Stimulated activated CD4-positive, alpha-beta T cell treated with anti-CD3 and anti-CD28 coated beads, Interleukin-12 subunit alpha, Interleukin-12 subunit beta, amount 100 ng/mL, for 24 hours (primary cell): ENCODE measurements around the gene UTP14A.
"Not testable (repeated sequence)": the region's sequence is repeated elsewhere in the genome, so short reads cannot be mapped to it uniquely, and the experiment has no call there.

ENCODE experiments used
- DNase-seq, 2 experiments: peaks; one replicate each; pipeline ENCODE4 v3.0.0-alpha.2; 2020; ENCODE audit warnings: low read depth in 2 of 2

Gene UTP14A, protein sequence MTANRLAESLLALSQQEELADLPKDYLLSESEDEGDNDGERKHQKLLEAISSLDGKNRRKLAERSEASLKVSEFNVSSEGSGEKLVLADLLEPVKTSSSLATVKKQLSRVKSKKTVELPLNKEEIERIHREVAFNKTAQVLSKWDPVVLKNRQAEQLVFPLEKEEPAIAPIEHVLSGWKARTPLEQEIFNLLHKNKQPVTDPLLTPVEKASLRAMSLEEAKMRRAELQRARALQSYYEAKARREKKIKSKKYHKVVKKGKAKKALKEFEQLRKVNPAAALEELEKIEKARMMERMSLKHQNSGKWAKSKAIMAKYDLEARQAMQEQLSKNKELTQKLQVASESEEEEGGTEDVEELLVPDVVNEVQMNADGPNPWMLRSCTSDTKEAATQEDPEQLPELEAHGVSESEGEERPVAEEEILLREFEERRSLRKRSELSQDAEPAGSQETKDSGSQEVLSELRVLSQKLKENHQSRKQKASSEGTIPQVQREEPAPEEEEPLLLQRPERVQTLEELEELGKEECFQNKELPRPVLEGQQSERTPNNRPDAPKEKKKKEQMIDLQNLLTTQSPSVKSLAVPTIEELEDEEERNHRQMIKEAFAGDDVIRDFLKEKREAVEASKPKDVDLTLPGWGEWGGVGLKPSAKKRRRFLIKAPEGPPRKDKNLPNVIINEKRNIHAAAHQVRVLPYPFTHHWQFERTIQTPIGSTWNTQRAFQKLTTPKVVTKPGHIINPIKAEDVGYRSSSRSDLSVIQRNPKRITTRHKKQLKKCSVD

DNA sequence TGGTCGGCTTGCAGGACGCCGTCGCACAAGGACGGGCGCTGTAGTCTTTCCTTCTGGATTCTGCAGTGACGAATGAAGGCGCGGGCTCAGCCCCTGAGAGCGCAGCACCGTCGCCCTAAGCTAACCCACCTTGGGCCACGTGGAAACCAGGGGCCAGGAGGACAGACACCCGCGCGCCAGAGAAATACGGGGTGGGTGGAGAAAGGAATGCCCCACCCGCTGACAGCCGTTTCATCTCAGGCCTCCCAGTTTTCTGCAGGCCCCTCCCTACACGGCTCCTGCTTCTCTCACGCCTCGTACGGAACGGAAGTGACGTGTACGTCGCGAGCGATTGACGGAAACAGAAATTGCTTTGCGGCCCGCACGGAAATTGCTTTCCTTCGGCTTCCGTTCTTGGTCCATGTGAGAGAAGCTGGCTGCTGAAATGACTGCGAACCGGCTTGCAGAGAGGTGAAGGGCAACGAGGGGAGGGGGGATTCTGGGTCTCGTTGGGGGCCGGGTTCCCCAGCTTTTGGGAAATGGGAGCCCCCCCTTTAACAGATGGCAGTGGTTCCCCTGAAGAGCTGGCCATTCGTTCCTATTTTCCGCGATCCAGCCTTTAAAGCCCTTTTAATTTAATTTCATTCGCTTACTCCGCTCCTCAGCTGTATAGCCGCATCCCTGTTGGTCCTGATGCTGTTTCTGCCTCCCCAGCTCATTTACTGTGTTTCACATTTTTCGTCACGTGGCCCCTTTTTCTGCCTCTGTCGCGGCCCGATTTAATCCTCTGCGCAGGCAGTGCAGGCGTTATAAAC lies at the start of gene UTP14A:
TSS of gene UTP14A (plus strand) at position 378 of the 794 bp plus-strand sequence. CDS start at position 425, 47 bp downstream.
- DNase-seq: peak; percentile 69 to 81

DNA sequence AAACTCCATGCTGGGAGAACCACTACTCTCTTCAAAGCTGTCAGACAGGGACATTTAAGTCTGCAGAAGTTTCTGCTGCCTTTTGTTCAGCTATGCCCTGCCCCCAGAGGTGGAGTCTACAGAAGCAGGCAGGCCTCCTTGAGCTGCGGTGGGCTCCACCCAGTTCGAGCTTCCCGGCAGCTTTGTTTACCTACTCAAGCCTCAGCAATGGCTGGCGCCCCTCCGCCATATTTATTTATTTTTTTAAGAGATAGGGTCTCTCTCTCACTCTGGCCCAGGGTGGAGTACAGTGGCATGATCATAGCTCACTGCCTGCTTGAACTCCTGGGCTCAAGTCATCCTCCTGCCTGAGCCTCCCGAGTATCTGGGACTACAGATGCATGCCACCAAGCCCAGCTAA lies 46.8 kb upstream of the UTP14A start:
- not testable (repeated sequence) for DNase-seq

DNA sequence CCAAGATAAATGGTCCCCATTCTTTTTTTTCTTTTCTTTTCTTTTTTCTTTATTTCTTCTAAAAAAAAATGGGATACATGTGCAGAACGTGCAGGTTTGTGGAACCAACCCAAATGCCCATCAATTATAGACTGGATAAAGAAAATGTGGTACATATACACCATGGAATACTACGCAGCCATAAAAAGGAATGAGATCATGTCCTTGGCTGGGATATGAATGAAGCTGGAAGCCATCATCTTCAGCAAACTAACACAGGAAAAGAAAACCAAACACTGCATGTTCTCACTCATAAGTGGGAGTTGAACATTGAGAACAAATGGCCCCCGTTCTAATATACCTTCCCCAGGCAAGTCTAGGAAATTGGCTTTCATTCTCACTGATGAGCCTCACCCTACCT lies 39.6 kb upstream of the UTP14A start:
- DNase-seq: not testable (repeated sequence)

DNA sequence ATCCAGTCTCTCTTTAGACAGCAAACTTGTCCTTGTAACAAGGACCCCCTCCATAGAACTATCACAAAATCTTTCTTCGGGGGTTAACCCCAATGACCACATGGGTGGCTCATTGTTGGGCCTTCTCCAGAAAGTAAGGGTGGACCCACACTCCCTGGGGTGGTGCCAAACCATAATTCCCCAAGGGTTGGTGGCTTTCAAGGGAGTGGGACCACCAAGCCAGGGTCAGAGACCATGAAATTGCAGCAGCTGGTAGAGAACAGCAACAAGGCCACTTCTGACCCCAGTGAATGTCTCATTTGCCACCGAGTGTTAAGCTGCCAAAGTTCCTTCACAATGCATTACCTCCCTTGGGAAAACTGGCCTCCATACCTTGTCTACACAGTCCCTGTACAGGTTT lies 33.4 kb upstream of the UTP14A start:
- no peak for DNase-seq

DNA sequence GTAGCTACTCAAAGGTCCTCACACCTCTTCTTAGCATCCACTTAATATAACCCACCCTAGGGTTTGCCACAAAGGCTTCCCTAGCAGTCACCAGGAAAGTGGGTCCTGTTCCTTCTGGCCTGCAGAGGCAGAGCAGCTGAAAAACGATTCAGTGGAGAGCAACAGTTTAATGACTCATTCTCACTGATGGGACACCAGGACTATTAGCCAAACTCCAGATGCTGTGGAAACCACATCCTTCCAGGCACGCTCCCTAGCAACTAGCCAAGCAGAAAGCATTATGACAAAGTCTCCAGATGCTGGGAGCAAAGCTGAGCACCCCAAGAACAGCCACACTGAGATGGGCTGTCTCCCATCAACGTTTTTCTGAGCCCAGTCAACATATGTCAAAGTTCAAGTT lies 30.3 kb upstream of the UTP14A start:
- DNase-seq: no peak

DNA sequence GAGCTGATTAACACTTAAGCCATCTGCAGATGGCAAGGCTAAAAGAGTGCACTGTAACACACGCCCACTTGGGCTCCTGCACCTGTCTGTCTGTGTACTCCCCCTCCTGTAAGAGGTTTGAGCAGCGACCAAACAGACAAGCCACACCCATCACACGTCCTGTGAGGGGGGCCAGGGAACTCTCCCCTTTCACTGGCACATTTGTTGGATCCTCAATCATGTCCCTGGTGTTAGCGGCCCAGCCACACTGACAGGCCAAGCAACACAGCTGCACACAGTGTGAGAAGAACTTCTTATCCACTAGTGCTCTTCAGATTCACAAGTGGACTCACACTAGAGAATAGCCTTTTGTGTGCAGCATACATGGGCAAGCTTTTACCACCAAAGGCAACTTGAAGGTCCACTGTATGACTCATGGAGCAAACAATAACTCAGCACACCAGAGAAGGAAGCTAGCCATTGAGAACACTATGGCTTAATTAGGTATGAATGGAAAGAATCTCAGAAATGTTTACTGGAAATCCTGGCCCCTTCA lies 29.1 kb upstream of the UTP14A start:
- DNase-seq: no peak

DNA sequence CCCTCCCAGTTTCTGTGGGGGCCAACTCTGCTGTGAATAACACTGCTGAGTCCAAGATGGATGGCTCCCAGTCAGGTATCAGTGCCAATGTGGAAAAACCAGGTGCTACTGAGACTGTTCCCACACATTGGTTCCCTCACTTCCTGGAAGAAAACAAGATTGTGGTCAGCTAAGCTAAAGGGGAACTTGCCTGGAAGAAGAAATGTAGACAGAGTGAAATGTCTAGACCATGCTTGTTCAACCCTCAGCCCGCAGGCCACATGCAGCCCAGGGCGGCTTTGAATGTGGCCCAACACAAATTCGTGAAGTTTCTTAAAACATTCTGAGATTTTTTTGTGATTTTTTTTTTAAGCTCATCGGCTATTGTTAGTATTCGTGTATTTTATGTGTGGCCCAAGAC lies 28.6 kb upstream of the UTP14A start:
- DNase-seq: no peak

DNA sequence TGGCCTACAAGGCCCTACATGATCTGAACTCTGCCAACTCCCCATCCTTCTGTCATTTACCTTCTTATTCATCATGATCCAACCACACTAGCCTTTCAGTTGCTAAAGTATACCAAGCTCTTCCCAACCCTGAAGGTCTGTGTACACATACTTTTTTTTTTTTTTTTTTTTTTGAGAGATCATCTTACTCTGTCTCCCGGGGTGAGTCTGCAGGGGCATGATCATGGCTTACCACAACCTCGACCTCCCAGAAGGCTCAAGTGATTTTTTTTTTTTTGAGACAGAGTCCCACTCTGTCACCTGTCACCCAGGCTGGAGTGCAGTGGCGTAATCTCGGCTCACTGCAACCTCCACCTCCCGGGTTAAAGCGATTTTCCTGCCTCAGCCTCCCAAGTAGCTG lies 5.9 kb upstream of the UTP14A start:
- no peak for DNase-seq

DNA sequence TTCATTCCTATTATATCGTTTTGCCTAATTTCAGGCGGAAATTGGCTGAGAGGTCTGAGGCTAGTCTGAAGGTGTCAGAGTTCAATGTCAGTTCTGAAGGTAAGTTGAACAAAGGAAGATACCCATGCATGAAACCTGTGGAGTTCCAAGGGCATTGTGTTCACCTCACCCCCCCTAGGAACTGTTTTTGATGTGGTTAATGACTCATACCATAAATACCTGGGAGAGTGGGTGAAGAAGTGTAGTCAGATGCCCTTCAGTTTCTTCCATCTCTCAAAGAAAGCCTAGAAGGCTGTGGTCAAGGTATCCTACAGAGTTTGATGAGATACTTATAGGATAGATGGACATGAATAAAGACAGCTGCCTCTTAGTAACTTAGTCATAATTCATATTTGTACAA lies 2.7 kb downstream of the UTP14A start:
- no peak for DNase-seq

DNA sequence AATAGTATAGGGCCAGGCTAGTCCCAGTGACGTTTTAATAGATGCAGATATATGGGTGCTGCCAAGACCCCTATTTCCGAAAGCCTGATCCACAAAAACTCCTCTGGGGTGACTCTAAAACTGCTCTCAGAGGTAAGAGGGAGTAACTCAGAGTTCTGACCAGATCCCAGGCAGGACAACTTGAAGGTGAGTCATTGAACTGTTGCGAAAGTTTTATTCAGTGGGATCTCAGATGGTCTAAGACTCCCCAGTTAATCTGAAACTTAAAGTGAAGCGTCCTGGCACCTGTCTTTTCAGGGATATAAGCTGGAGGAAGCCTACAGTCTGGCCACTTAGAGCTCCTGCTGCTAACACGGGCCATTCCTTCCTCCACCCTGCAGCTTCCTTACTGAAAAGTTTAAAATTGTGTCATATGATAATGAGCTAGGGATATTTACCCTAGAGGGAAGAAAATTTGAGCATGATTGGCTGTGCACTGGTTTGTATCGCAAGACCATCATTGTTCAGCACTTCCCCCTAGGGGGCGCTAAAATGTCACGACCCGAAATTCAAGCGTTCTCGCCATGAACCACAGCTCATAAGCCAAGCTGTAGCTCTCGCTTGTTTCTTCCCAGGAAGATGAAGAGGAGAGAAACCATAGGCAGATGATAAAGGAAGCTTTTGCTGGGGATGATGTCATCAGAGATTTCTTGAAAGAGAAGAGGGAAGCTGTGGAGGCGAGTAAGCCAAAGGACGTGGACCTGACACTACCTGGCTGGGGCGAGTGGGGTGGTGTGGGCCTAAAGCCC lies 19.5 kb downstream of the UTP14A start:
- DNase-seq: peak; percentile 17 to 48

DNA sequence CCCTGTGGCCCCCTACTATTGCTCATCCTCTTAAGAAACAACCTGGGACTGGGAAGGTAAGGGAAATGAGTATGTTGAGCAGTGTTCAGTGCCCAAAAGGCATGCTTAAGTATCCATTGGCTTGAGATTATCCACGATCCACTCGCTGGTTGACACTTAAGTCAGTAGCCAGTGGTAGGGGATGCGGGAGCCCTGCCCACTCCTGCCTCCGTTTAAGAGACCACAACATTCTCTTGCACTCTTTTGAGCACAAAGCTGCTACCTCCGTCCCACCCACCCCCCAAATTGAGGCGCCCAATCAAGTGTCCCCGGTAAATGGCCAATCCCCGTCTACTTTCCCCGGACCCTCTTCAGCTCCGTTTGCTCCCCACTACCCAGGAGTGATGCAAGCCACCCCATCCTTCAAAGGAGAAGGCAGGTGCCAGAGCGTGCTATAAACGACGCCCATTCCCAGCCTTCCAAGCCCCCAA lies 25.0 kb downstream of the UTP14A start:
- no peak for DNase-seq

DNA sequence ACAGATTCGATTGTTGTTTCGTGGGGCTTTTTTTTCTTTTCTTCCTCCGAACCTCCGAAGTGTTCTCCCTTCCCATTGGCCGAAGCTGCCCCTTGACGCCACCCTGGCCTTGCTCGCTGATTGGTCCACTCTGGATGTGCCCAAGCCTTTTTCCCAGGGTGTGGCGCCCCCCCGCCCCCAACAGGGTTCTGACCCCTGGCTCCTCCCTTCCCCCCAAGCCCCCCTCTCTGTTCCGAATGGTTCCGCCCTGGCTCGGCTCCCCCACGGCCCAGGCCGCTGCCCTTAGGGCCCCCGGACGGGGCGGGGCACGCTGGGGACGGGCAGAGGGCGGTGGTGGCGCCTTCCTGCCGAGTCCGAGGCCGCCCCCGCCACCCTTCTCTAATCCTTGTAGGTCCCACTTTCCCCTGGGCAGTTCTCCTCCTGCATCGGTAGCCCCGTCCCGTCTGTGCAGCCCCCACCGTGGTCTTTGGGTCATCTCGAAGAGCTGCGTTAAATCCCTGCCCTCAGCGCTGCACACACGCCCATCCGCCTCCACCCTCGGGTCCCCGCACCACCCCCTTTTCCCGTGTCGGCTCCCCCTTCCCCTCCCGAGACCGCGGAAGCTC lies 25.5 kb downstream of the UTP14A start:
- DNase-seq: peak in 1 of 2 experiments; percentile 39

DNA sequence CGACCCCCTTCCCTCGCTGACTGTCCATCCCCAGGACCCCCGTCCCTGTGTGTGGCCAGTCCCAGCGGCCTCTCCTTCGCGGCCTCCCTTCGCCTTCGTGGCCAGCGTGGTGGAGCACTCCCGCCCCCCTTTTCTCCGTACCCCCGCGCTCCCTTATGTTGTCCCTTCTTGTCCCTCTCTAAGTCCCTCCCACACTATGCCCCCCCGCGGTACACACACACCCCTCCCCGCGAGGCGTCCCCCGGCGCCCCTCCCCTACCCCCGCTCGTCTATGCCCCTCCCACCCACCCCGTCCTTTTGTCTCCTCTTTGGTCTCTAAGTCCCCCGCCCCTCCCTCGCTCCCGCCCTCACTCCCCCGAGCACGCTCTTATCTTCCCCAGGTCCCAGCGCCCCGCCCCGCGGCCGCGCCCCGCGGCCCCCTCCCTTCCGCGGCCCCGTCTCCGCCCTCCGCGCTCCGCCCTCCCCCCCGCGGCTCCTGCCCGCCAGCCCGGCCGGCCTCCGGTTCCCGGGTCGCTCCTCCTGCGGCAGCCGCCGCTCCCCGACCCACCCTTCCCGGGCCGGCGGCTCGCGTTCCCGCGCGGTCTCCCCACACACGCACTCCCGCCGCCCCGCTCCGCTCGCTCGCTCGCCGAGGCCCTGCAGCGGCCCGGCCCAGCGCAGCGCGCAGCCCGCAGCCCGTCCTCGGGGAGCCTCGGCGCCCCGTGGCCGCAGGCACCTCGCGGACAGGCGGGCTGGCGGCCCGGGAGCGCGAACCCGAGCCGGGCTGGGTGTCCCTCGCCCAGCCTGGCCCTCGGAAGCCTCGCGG lies 26.3 kb downstream of the UTP14A start:
- DNase-seq: peak; percentile 37 to 69

DNA sequence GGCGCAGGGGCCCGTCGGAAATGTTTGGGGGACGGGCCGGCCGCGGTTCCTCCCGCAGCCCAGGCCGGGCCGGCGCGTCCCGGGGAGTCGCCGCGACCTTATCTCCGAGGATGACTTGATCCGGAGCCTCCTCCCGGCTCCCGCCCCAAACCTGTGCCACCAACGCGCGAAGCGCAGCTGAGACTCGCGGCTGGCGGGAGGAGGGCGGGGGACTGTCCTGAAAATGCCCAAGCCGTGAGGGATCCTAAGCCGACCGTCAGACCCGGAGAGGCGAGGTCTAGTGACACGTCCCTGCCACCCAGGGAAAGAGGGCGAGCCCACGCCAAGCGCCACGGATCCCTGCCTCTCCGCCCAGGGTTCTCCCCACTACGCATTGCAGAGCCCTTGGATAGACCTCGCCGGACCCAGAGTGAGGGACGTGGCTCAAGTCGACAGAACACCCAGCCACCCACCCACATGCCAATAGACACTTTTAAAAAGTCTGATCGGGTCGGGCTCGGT lies 26.9 kb downstream of the UTP14A start:
- no peak for DNase-seq

DNA sequence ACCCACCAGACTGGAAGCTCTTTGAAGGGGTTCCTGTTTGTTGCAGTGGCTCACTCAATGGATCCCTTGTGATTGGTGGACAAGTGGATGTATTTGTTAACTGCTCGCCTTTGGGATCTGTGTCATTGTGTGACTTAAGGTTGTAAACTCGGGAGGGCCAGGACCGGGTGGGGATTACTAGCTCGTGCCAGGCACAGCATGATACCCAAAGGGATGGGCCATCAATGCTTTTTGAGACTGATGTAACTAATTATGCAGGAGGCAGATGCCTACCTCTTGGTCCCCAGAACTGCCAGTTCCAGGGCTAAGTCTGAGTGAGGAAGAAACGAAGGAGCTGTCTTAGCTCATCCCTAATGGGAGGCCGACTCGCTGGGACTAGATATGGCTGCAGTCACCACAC lies 27.7 kb downstream of the UTP14A start:
- no peak for DNase-seq

DNA sequence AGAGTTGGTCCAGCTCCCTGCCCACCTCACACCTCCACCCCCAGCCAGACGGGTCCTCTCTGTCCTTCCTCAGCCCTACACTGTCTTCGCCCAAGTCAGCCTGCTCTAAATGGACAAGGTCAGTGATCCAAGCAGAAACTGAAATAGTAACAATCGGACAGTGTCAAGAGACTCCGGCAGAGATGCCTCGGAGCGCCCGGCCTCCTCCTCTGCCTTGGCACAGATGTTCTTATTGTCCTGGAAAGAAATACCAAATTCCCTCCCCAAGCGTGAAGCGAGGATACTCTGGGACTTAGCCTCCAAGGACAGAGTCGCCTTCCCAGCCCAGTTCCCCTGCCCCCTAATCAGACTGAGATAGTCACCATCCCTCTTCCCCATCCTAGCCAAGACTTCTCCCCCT lies 28.5 kb downstream of the UTP14A start:
- no peak for DNase-seq

DNA sequence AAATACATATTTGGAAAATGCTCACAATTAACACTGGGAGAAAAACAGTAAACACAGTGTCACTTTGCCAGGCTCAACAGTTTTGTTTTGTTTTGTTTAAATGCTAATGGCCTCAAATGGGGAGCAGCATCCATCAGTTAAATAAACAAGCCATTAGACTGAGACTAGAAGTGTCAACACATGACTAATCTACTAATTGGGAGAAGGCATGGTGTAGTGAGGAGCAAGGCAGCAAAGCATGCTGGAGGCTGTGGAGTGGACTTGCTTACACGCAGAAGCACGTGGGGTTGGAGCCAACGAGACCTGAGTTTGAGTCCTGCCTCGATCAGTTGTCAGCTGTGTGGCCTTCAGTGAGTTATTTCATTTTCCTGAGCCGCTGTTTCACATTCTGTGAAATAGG lies 29.0 kb downstream of the UTP14A start:
- no peak for DNase-seq

DNA sequence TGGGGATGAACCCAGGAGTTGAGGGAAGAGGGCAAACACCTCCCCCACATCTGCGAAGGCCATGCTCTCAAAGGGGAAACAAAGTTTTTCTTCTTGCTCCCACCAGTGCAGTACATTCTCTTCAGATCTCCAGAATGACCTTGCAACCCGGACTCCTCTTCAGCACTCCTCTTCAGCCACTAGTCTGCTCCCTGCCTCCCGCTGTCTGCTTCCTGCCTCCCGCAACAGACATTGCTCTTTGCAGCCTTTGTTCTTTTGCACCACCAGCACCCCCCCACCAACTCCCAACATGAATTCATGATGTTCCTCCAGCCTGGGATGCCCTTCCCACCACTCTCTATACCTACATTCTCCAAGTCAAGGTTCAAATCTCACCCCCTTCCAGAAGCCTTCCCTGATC lies 32.1 kb downstream of the UTP14A start:
- no peak for DNase-seq

DNA sequence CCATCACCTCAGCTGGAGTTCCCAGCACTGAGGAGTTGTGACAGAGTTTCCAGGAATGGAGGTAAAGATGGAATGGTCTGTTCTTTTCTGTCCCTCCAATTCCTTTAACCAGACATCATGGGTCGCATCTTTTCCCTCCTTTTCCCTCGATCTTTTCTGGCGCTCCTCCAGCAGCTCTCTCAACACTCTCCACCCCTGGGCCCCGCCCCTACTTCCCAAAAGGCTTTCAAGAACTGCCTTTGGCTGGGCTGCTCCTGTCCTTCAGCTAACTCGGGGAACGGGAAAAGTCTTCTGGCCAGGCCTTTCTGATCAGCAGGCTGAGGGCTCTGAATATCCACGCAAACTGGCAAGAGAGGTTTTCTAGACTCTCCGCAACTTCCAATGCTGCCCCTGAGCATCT lies 34.0 kb downstream of the UTP14A start:
- DNase-seq: no peak

DNA sequence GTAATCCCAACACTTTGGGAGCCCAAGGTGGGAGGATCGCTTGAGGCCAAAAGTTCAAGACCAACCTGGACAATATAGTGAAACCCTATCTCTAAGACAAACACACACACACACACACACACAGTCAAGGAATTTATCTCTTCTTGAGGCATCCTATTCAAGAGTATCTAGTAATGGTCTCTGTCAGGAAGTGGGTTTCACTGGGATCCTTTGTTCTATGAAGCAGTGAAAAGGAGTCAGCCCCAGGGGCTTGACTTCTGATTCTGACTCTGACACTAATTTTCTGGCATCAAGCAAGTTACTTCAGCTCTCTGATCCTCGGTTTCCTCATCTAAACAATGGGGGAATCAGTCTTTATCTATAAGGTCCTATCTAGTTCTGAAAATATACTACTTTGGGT lies 34.8 kb downstream of the UTP14A start:
- DNase-seq: no peak
